Gastrocnemius medialis (tissue), 4 donors: Measurements from ENCODE around the gene PIP5KL1.

Experiments used
- POLR2A ChIP-seq, 2 donors: fragments of 450-650 bp; IDR thresholded peaks; one replicate each; pipeline ENCODE4 v1.6.1; 2017; ENCODE audit warnings: antibody characterized with exemption in 2 of 2, mild to moderate bottlenecking in 2 of 2, moderate library complexity in 2 of 2
- TF ChIP-seq, protein P1 (sequence below), 5 experiments: fragments of 450-650 bp in 3 of 5; fragments of 200-600 bp in 2 of 5; sonication (generic) in 2 of 5; IDR thresholded peaks in 4 of 5; conservative IDR thresholded peaks in 1 of 5; 1 replicate in 4 of 5; 2 replicates in 1 of 5; pipeline ENCODE4 v1.5.1; 2016 to 2019; ENCODE audit warnings: antibody characterized with exemption in 5 of 5, mild to moderate bottlenecking in 3 of 5, moderate library complexity in 3 of 5

DNA sequence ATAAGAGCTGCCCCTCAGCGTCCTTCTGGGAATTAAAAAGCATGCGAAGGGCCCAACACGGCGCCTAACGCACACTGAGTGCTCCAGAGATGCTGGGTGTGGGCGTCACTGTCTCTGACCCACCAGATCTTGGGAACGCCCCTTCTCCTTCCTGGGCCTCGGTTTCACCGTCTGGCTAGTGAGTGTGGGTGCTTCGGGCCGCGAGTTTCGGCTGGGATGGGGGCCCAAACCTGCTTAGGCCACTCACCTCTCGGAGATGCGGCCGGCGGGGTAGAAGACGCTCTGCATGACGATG lies 3.7 kb downstream of the PIP5KL1 start:
- TF ChIP-seq, protein P1, sequence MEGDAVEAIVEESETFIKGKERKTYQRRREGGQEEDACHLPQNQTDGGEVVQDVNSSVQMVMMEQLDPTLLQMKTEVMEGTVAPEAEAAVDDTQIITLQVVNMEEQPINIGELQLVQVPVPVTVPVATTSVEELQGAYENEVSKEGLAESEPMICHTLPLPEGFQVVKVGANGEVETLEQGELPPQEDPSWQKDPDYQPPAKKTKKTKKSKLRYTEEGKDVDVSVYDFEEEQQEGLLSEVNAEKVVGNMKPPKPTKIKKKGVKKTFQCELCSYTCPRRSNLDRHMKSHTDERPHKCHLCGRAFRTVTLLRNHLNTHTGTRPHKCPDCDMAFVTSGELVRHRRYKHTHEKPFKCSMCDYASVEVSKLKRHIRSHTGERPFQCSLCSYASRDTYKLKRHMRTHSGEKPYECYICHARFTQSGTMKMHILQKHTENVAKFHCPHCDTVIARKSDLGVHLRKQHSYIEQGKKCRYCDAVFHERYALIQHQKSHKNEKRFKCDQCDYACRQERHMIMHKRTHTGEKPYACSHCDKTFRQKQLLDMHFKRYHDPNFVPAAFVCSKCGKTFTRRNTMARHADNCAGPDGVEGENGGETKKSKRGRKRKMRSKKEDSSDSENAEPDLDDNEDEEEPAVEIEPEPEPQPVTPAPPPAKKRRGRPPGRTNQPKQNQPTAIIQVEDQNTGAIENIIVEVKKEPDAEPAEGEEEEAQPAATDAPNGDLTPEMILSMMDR (IDR thresholded peaks at IDR 0.05 in 4 of 5, conservative IDR thresholded peaks at IDR 0.05 in 1 of 5) = no peak
- TF ChIP-seq POLR2A (IDR thresholded peaks at IDR 0.05) = no peak
